Left colon (tissue), 2 donors: ENCODE measurements around the gene VAV1. TPM values are rescaled to one million over a fixed set of nuclear protein-coding genes. Genes with fewer than 3 reads are reported as not detected.

Source experiments
- ATAC-seq: fragments of 200-7000 bp; cut with Tn5 transposase; one replicate; pipeline ENCODE4 v1.9.1; 2020; ENCODE audit warnings: mild to moderate bottlenecking, moderate library complexity
- DNase-seq, 2 donors: peaks; one replicate each; pipeline ENCODE4 v3.0.0-alpha.2; 2020
- intact Hi-C, 2 donors: fragments of 100-400 bp; cut with DNase I in 1 of 2; cut with micrococcal nuclease in 1 of 2; formaldehyde crosslinking; loops; one replicate each; pipeline versions ENCODE4 v1.11.2 to v1.14.0; 2022; cut with DNase I, micrococcal nuclease
- total RNA-seq, 2 donors: library from RNA; stranded (reverse); fragmentation: NEBNext Ultra II Directional; extraction: Animal tissue kit (Norgen Biotek cat#: 25700); gene quantifications; one replicate each; pipeline ENCODE4 v1.2.1, GENCODE V29; 2021
- donor health status: DM: no; HTN: no; CAD: no.
- donor health status: DM: yes; HTN: yes; CAD: no.

Gene VAV1
- total RNA-seq, 2 donors from 2014 or later = 8.2 to 8.5 TPM

- intact Hi-C loops = no loop called here
- ATAC-seq (peak; percentile 68), DNase-seq (peak; percentile 78)
Observed at GRCh38 chr19:6801485-6802086, 29.1 kb downstream of the VAV1 start.

DNA sequence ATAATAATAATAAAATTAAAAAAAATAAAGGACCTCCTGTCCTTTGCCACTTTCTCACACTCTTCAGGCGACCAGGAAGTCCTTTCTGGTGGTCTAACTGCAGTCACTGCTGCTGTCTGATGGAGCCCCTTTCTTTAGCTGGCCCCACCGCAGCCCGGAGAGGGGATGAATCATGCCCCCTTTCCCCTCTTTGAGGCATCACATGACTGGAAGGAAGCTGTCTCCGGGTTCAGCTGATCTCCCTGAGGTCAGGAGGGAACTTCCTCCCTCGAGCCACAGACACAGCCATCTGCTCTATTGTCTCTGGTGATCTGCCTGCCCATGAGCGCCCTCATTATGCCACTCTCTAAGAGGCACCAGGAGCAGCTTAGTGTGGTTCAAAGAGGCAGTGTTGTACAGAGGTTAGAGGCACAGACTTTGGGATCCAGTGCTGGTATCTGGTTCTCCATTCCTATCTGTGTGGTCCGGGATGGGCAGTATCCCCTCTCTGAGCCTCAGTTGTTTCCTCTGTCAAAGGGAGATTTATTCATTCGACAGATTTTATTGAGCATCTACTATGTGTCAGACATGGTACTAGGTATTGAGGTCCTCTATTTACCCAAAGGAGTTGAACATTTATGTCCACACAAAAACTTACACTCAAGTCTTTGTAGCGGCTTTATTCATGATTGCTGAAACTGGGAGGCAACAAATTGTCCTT is 30.0 kb downstream of the VAV1 start:
- ATAC-seq (peak; percentile 46), DNase-seq (peak; percentile 36 to 73)
- intact Hi-C loops = no loop called here

- intact Hi-C loops = no loop called here
- ATAC-seq (no peak), DNase-seq (no peak)
Observed at GRCh38 chr19:6803036-6803404, 30.5 kb downstream of the VAV1 start.

- ATAC-seq (no peak), DNase-seq (no peak)
- intact Hi-C loops = no loop called here
Observed at GRCh38 chr19:6806488-6806887, 34.0 kb downstream of the VAV1 start.

- DNase-seq = no peak
- intact Hi-C loops = no loop called here
- no peak for ATAC-seq
Observed at GRCh38 chr19:6807291-6807690, 34.8 kb downstream of the VAV1 start.

DNA sequence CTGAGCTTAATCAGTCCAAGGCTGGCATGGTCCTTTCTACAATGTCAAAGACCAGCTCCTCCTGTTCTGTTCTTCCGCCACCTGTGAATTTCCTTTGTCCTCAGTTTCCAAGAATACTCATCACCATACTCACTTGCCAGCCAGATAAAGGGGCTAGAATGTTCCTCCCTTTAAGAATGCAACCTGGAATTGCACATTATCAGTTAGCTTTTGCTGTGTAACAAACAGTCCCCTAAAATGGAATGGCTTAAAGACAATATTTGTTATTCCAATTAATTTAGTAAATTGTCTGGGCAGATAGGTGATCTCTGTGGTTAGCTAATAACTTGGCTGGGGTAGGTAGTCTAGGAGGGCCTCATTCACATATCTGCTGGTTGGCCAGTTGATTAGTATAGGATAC is 36.0 kb downstream of the VAV1 start:
- DNase-seq = no peak
- no peak for ATAC-seq
- intact Hi-C loops = no loop called here

GRCh38 chr19:6809262-6809661 is 36.8 kb downstream of the VAV1 start:
- ATAC-seq = no peak

DNA sequence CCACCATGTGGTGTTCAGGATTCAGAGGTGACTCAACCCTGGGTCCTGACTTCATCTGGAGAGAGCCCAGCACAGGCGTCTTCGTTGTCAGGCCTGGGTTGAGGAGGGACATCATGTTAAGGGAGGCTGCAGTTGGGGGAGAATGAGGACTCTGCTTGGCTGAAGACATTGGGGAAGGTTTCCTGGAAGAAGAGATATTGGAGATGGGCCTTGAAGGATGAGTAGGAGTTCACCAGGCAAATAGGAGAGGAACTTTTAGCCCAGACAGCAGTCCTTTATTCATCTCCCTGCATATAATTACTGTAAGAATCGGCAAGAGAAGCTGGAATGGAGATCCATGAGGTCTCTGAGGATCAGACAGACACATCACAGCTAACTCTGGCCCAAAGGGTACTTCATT is 38.9 kb downstream of the VAV1 start:
- ATAC-seq (no peak), DNase-seq (no peak)
- intact Hi-C loops = no loop called here

More at GRCh38 chr19:6809262-6809661, 36.8 kb downstream of the VAV1 start:
- no peak for DNase-seq
- intact Hi-C loops = no loop called here

- no peak for DNase-seq
- ATAC-seq = peak; percentile 41
- intact Hi-C loops = no loop called here
Observed at GRCh38 chr19:6811906-6812305, 39.4 kb downstream of the VAV1 start.

- intact Hi-C loops = no loop called here
- DNase-seq (no peak), ATAC-seq (no peak)
Observed at GRCh38 chr19:6812612-6813011, 40.1 kb downstream of the VAV1 start.

DNA sequence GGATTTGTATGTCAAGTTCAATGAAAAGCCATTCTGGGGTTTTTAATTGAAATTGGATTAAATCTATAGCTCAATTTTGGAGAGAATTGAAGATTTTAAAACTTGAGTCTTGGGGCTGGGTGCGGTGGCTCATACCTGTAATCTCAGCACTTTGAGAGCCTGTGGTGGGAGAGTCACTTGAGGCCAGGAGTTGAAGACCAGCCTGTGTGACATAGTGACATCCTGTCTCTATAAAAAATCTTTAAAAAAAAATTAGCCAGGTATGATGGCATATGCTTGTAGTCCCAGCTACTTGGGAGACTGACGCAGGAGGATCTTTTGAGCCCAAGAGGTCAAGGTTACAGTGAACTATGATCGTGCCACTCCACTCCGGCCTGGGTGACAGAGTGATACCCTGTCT is 41.2 kb downstream of the VAV1 start:
- ATAC-seq (no peak), DNase-seq (no peak)
- intact Hi-C loops = no loop called here

GRCh38 chr19:6817179-6817578 is 44.7 kb downstream of the VAV1 start:
- intact Hi-C loops = no loop called here
- no peak for ATAC-seq
- no peak for DNase-seq

- ATAC-seq (no peak), DNase-seq (no peak)
- intact Hi-C loops = no loop called here
Observed at GRCh38 chr19:6818246-6818645, 45.7 kb downstream of the VAV1 start.

- intact Hi-C loops = no loop called here
- DNase-seq = no peak
- ATAC-seq = no peak
Observed at GRCh38 chr19:6819323-6819722, 46.8 kb downstream of the VAV1 start.

GRCh38 chr19:6820237-6820636 is 47.7 kb downstream of the VAV1 start:
- intact Hi-C loops = no loop called here
- ATAC-seq (no peak), DNase-seq (no peak)

DNA sequence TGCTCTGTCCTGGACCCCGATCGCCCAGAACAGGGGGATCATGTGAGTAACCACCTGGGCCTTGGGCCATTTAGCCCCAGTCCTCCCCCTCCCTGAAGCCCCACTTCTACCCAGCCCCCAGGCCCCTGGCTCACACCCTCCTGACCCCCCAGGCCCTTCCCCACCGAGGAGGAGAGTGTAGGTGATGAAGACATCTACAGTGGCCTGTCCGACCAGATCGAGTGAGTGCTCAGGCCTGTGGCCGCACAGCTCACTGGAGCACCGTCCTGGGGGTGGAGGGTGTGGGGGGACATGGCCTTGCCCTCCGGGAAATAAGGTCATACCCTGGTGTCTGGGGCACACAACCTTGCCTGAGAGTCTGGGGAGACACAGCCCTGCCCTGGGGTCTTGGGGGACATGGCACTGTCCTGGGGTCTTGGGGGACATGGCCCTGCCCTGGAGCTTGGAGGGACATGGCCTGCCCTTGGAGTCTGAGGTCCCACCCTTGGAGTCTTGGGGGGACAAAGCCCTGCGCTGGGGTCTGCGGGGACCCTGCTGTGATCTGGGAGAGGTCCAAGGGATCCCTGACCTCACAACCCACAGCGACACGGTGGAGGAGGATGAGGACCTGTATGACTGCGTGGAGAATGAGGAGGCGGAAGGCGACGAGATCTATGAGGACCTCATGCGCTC is 49.3 kb downstream of the VAV1 start:
- ATAC-seq = no peak
- intact Hi-C loops = no loop called here

GRCh38 chr19:6822311-6822670 is 49.8 kb downstream of the VAV1 start:
- ATAC-seq (no peak), DNase-seq (no peak)
- intact Hi-C loops = no loop called here

More for the DNA sequence above, 49.3 kb downstream of the VAV1 start:
- no peak for DNase-seq

- intact Hi-C loops = no loop called here
- ATAC-seq = no peak
Observed at GRCh38 chr19:6825076-6825774, 52.7 kb downstream of the VAV1 start.

DNA sequence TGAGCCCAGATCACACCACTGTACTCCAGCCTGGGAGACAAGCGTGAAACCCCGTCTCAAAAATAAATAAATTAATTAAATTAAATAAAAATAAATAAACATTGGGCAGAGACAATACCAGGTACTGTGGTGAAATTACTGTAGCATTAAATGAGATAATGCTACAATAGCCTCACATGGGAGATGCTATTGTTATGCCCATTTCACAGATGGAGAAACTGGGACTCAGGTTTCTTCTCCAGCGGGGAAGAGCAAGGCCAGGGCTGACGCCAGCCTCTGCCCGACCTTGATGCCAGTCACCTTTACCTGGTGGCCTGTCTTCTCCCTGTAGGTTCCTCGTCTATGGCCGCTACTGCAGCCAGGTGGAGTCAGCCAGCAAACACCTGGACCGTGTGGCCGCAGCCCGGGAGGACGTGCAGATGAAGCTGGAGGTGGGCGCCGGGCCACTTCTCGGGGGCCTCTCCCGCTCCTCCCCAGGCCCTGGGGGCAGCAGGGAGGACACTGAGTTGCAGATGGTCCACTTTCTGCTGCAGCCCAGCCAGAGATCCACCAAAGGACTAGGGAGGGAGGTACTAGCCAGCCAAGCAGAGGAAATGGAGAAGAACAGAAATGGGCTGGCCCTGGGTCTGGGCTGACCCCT is 53.9 kb downstream of the VAV1 start:
- no peak for DNase-seq
- intact Hi-C loops = no loop called here
- no peak for ATAC-seq

More at GRCh38 chr19:6825076-6825774, 52.7 kb downstream of the VAV1 start:
- no peak for DNase-seq
